ENCODE data around the gene COL4A2.
"Not testable (repeated sequence)": the region's sequence is repeated elsewhere in the genome, so short reads cannot be mapped to it uniquely, and the experiment has no call there.

COL4A2 gene

GRCh38 chr13:110483386-110483968, 176.4 kb downstream of the COL4A2 start:
- DNase-seq, result no peak

- no peak for DNase-seq
These were observed 177.4 kb downstream of the COL4A2 start for GRCh38 chr13:110484290-110485048.

- DNase-seq, result no peak
These were observed 178.5 kb downstream of the COL4A2 start for GRCh38 chr13:110485604-110486003.

- DNase-seq, result no peak
These were observed 179.1 kb downstream of the COL4A2 start for GRCh38 chr13:110486061-110486715.

GRCh38 chr13:110486880-110487279, 179.8 kb downstream of the COL4A2 start:
- not testable (repeated sequence) for DNase-seq

- DNase-seq, result no peak
These were observed 183.1 kb downstream of the COL4A2 start for GRCh38 chr13:110490009-110490770.

- no peak for DNase-seq
These were observed 185.0 kb downstream of the COL4A2 start for GRCh38 chr13:110491869-110492678.

- DNase-seq, result no peak
These were observed 185.9 kb downstream of the COL4A2 start for GRCh38 chr13:110492679-110493593.

GRCh38 chr13:110493613-110494012, 186.5 kb downstream of the COL4A2 start:
- DNase-seq, result no peak

GRCh38 chr13:110495376-110495775, 188.3 kb downstream of the COL4A2 start:
- DNase-seq, result no peak

- DNase-seq, result no peak
These were observed 188.8 kb downstream of the COL4A2 start for GRCh38 chr13:110495881-110496280.

GRCh38 chr13:110496281-110496680, 189.2 kb downstream of the COL4A2 start:
- DNase-seq, result no peak

GRCh38 chr13:110497003-110497402, 189.9 kb downstream of the COL4A2 start:
- no peak for DNase-seq

GRCh38 chr13:110497896-110498295, 190.8 kb downstream of the COL4A2 start:
- not testable (repeated sequence) for DNase-seq

- no peak for DNase-seq
These were observed 191.2 kb downstream of the COL4A2 start for GRCh38 chr13:110498327-110498726.

- no peak for DNase-seq
These were observed 191.7 kb downstream of the COL4A2 start for GRCh38 chr13:110498765-110499164.

- peak; percentile 89 to 93 for DNase-seq
These were observed 192.7 kb downstream of the COL4A2 start for GRCh38 chr13:110499621-110500281.

- no peak for DNase-seq
These were observed 193.3 kb downstream of the COL4A2 start for GRCh38 chr13:110500341-110500740.

- DNase-seq, result no peak
These were observed 194.1 kb downstream of the COL4A2 start for GRCh38 chr13:110501188-110501587.

- DNase-seq, result no peak
These were observed 196.2 kb downstream of the COL4A2 start for GRCh38 chr13:110503037-110503901.
